PC-3 (cell line): Measurements from ENCODE around the gene OR5B12. TPM values are rescaled to one million over a fixed set of nuclear protein-coding genes. Genes with fewer than 3 reads are reported as not detected.

Experiments
- ATAC-seq: fragments of 200-7000 bp; cut with Tn5 transposase; 2 replicates; pipeline ENCODE4 v1.9.1; 2020; ENCODE audit warnings: mild to moderate bottlenecking, moderate library complexity
- BruUV-seq: library from RNA; stranded (reverse); fragments of 400-500 nt; replicated peaks from 2 replicates; lab custom pipeline; 2021; lab: Mats Ljungman, UMichigan
- CTCF ChIA-PET: fragments of 300-600 bp; sonication (Branson Sonifier 250); formaldehyde crosslinking; loops from one replicate; lab custom pipeline; 2022; ENCODE audit warnings: antibody characterized with exemption; lab: Charles Lee
- POLR2A ChIA-PET: fragments of 300-600 bp; sonication (Branson Sonifier 250); formaldehyde crosslinking; loops from one replicate; lab custom pipeline; 2022; ENCODE audit warnings: antibody characterized with exemption; ENCODE audit not compliant: unreplicated experiment; lab: Charles Lee
- DNase-seq: peaks from one replicate; pipeline ENCODE4 v3.0.0-alpha.2; 2015
- H2AFZ ChIP-seq: fragments of 300-600 bp; sonication (generic); 2 replicates; pipeline ENCODE4 v1.6.0; 2016; ENCODE audit warnings: antibody characterized with exemption, low read length
- H3F3A ChIP-seq: fragments of 300-600 bp; sonication (generic); one replicate; pipeline ENCODE4 v1.6.0; 2017; ENCODE audit warnings: antibody characterized with exemption, low read length, control low read depth, mild to moderate bottlenecking; ENCODE audit not compliant: unreplicated experiment
- H3K27ac ChIP-seq: fragments of 300-600 bp; sonication (generic); 2 replicates; pipeline ENCODE4 v1.5.1; 2016; ENCODE audit warnings: mild to moderate bottlenecking, low read length
- H3K27me3 ChIP-seq: fragments of 300-600 bp; sonication (generic); 2 replicates; pipeline ENCODE4 v1.6.1; 2016; ENCODE audit warnings: low read length, mixed read lengths
- H3K36me3 ChIP-seq: fragments of 300-600 bp; sonication (generic); 2 replicates; pipeline ENCODE4 v1.6.1; 2016; ENCODE audit warnings: low read depth, mixed run types, low read length, mixed read lengths
- H3K4me1 ChIP-seq: fragments of 300-600 bp; sonication (generic); 2 replicates; pipeline ENCODE4 v1.5.1; 2016; ENCODE audit warnings: low read length; ENCODE audit not compliant: insufficient read depth
- H3K4me2 ChIP-seq: fragments of 300-600 bp; sonication (generic); 2 replicates; pipeline ENCODE4 v1.6.0; 2016; ENCODE audit warnings: low read length
- H3K4me3 ChIP-seq: fragments of 300-600 bp; sonication (generic); 2 replicates; pipeline ENCODE4 v1.5.1; 2016; ENCODE audit warnings: mild to moderate bottlenecking, low read length, mixed read lengths
- H3K79me2 ChIP-seq: fragments of 300-600 bp; sonication (generic); 2 replicates; pipeline ENCODE4 v1.6.1; 2017; ENCODE audit warnings: low read length, mixed read lengths
- H3K9ac ChIP-seq: fragments of 300-600 bp; sonication (generic); 2 replicates; pipeline ENCODE4 v1.6.0; 2016; ENCODE audit warnings: mild to moderate bottlenecking, low read length
- H3K9me2 ChIP-seq: fragments of 300-600 bp; sonication (generic); replicated peaks from 2 replicates; pipeline ENCODE4 v1.6.1; 2016; ENCODE audit warnings: mixed run types, low read length, mixed read lengths
- H3K9me3 ChIP-seq: fragments of 300-600 bp; sonication (generic); 2 replicates; pipeline ENCODE4 v1.6.1; 2016; ENCODE audit warnings: low read length, mixed read lengths
- H4K20me1 ChIP-seq: fragments of 300-600 bp; sonication (generic); 2 replicates; pipeline ENCODE4 v1.6.1; 2016; ENCODE audit warnings: low read length, mixed read lengths
- EZH2 ChIP-seq: fragments of 300-600 bp; sonication (generic); IDR thresholded peaks from one replicate; pipeline ENCODE4 v1.6.1; 2017; ENCODE audit warnings: antibody characterized with exemption, mild to moderate bottlenecking, low read length; ENCODE audit not compliant: unreplicated experiment
- EZH2phosphoT487 ChIP-seq: fragments of 300-600 bp; sonication (generic); IDR thresholded peaks from 2 replicates; pipeline ENCODE4 v1.6.1; 2018; ENCODE audit warnings: mild to moderate bottlenecking, antibody characterized with exemption, low read length, borderline replicate concordance
- intact Hi-C: fragments of 100-400 bp; cut with micrococcal nuclease; formaldehyde crosslinking; loops from 2 replicates; pipeline ENCODE4 v1.9.0; 2023
- total RNA-seq: library from RNA; depleted of rRNA; stranded (reverse); fragments of >200 nt; gene quantifications from 2 replicates; pipeline ENCODE4 v1.2.3, GENCODE V29; 2014
- TF ChIP-seq, protein P1 (sequence below): fragments of 300-600 bp; sonication (generic); conservative IDR thresholded peaks from 2 replicates; pipeline ENCODE4 v1.5.1; 2017; ENCODE audit warnings: antibody characterized with exemption, low read depth, mild to moderate bottlenecking, low read length

Gene OR5B12
- total RNA-seq, 1 experiment from 2014 or later, result not detected

- no peak for ATAC-seq
- Histone ChIP-seq H3K9me2 (no peaks in the 10 kb centered on the region), H3K36me3 (no peaks in the 10 kb centered on the region), H2AFZ (no peak overlapping the region), H3K27ac (no peak overlapping the region), H3K4me3 (no peak overlapping the region), H3K4me2 (no peak overlapping the region), H3F3A (no peaks in the 10 kb centered on the region), H3K27me3 (no peaks in the 10 kb centered on the region), H3K9me3 (no peaks in the 10 kb centered on the region), H4K20me1 (no peaks in the 10 kb centered on the region), H3K9ac (no peak overlapping the region), H3K4me1 (no peaks in the 10 kb centered on the region), H3K79me2 (no peaks in the 10 kb centered on the region)
- intact Hi-C loops, result no loop called here
- ChIA-PET POLR2A (no interaction called here), CTCF (no interaction called here)
- DNase-seq, result no peak
- no peak for TF ChIP-seq EZH2phosphoT487
- no peak for TF ChIP-seq EZH2
- TF ChIP-seq, protein P1, sequence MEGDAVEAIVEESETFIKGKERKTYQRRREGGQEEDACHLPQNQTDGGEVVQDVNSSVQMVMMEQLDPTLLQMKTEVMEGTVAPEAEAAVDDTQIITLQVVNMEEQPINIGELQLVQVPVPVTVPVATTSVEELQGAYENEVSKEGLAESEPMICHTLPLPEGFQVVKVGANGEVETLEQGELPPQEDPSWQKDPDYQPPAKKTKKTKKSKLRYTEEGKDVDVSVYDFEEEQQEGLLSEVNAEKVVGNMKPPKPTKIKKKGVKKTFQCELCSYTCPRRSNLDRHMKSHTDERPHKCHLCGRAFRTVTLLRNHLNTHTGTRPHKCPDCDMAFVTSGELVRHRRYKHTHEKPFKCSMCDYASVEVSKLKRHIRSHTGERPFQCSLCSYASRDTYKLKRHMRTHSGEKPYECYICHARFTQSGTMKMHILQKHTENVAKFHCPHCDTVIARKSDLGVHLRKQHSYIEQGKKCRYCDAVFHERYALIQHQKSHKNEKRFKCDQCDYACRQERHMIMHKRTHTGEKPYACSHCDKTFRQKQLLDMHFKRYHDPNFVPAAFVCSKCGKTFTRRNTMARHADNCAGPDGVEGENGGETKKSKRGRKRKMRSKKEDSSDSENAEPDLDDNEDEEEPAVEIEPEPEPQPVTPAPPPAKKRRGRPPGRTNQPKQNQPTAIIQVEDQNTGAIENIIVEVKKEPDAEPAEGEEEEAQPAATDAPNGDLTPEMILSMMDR, result no peak
- no TSS peak for BruUV-seq
Observed at GRCh38 chr11:58444300-58444699, 2.3 kb upstream of the OR5B12 start.

- no peaks in the 10 kb centered on the region for H3K36me3 ChIP-seq
- no peak overlapping the region for H3K4me2 ChIP-seq
- ChIA-PET POLR2A (no interaction called here), CTCF (no interaction called here)
- H3K9ac ChIP-seq, result no peak overlapping the region
- intact Hi-C loops, result no loop called here
- BruUV-seq, result no TSS peak
- DNase-seq, result no peak
- TF ChIP-seq, protein P1, result no peak
- TF ChIP-seq EZH2, result no peak
- TF ChIP-seq EZH2phosphoT487, result no peak
- no peak overlapping the region for H3K4me3 ChIP-seq
- H3F3A ChIP-seq, result no peaks in the 10 kb centered on the region
- no peaks in the 10 kb centered on the region for H3K4me1 ChIP-seq
- H4K20me1 ChIP-seq, result no peaks in the 10 kb centered on the region
- H3K79me2 ChIP-seq, result no peaks in the 10 kb centered on the region
- H3K27ac ChIP-seq, result no peak overlapping the region
- no peak for ATAC-seq
- H3K9me2 ChIP-seq, result no peaks in the 10 kb centered on the region
- H3K9me3 ChIP-seq, result 0 out of 2 replicates have a peak, but pooled peaks cover 4% of the 10 kb centered on the region
- H2AFZ ChIP-seq, result no peak overlapping the region
- H3K27me3 ChIP-seq, result no peaks in the 10 kb centered on the region
Observed at GRCh38 chr11:58438486-58438885, 3.5 kb downstream of the OR5B12 start.

GRCh38 chr11:58434217-58434616 is 7.8 kb downstream of the OR5B12 start:
- Histone ChIP-seq H3F3A (no peaks in the 10 kb centered on the region), H3K4me3 (no peak overlapping the region), H2AFZ (no peak overlapping the region), H3K4me2 (no peak overlapping the region), H3K79me2 (no peaks in the 10 kb centered on the region), H3K4me1 (no peaks in the 10 kb centered on the region), H4K20me1 (no peaks in the 10 kb centered on the region), H3K36me3 (no peaks in the 10 kb centered on the region), H3K9me3 (peaks cover 4% of the 10 kb centered on the region; the same call in 1 of the 2 replicates), H3K9ac (no peak overlapping the region), H3K9me2 (no peaks in the 10 kb centered on the region), H3K27me3 (no peaks in the 10 kb centered on the region), H3K27ac (no peak overlapping the region)
- no peak for ATAC-seq
- ChIA-PET POLR2A (no interaction called here), CTCF (no interaction called here)
- DNase-seq, result no peak
- BruUV-seq, result no TSS peak
- TF ChIP-seq EZH2, result no peak
- intact Hi-C loops, result no loop called here
